ENCODE measurements around the gene RASSF1. TPM values are rescaled to one million over a fixed set of nuclear protein-coding genes. Genes with fewer than 3 reads are reported as not detected.

The RASSF1 gene
- total and polyA plus RNA-seq, 2 of the 13 experiments (the other 11 are each of a cell fraction or from before 2014, with no cell fraction given) = 10.2 to 27.5 TPM

DNA sequence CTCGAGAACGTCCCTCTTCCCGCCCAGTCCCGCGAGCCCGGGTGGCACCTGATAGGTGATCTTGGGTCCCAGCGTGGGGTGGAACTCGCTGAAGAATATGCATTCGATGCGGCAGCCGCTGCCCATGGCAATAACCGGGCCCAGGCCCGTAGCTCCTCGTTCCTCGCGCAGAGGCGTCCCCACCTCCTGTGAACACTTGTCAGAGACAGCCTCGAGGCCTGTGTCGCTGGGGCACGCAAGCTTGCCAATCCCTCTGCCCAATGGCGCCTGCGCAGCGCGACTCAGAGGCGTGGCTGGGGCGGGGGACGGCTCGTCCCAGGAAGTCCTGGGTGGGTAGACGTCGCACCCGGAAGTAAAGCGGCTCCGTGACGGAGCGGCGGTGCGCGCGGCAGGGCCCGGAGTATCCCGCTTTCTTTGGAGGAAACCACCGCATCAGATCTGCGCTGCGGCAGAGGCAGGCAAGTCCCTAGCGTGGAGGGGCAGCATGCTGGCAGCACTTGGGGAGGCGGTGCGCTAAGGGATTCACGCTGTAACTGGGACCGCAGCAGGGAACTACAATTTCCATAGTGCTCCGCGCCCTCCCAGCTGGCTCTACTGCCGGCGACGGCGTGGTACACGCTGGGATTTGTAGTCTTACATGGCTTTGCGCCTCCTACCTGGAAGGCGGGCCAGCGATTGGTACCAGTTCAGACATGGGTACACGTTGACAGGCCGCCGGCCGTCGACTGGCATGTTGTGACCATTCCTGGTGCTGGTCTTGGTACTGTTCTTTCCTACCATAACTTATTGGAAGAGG is 10.1 kb upstream of the RASSF1 start, which contains the start of the genes CYB561D2 and NPRL2 (continued):
- TF ChIP-seq, protein P1, sequence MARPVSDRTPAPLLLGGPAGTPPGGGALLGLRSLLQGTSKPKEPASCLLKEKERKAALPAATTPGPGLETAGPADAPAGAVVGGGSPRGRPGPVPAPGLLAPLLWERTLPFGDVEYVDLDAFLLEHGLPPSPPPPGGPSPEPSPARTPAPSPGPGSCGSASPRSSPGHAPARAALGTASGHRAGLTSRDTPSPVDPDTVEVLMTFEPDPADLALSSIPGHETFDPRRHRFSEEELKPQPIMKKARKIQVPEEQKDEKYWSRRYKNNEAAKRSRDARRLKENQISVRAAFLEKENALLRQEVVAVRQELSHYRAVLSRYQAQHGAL (CRISPR knock-in tag; IDR thresholded peaks at IDR 0.05; ENCODE audit: not compliant biosample characterization) = no peak
- TF ChIP-seq HMGA1 (CRISPR knock-in tag; conservative IDR thresholded peaks at IDR 0.05) = no peak
- peak; percentile 92 for TF ChIP-seq REL (CRISPR knock-in tag; conservative IDR thresholded peaks at IDR 0.05)
- TF ChIP-seq ZNF768 (CRISPR knock-in tag; IDR thresholded peaks at IDR 0.05) = peak; percentile 85
- 0 out of 2 replicates have a peak, but pooled peaks have one; percentile 47 for TF ChIP-seq SP140L (CRISPR knock-in tag; IDR thresholded peaks at IDR 0.05; ENCODE audit: borderline replicate concordance)
- TF ChIP-seq MIER3 (CRISPR knock-in tag; IDR thresholded peaks at IDR 0.05; ENCODE audit: borderline replicate concordance) = peak; percentile 48; the same call in 1 of the 2 replicates
- TF ChIP-seq SIN3A (IDR thresholded peaks at IDR 0.05; ENCODE audit: borderline replicate concordance, low read depth, low read length) = peak; percentile 60; the same call in 1 of the 2 replicates
- TF ChIP-seq, protein P2, sequence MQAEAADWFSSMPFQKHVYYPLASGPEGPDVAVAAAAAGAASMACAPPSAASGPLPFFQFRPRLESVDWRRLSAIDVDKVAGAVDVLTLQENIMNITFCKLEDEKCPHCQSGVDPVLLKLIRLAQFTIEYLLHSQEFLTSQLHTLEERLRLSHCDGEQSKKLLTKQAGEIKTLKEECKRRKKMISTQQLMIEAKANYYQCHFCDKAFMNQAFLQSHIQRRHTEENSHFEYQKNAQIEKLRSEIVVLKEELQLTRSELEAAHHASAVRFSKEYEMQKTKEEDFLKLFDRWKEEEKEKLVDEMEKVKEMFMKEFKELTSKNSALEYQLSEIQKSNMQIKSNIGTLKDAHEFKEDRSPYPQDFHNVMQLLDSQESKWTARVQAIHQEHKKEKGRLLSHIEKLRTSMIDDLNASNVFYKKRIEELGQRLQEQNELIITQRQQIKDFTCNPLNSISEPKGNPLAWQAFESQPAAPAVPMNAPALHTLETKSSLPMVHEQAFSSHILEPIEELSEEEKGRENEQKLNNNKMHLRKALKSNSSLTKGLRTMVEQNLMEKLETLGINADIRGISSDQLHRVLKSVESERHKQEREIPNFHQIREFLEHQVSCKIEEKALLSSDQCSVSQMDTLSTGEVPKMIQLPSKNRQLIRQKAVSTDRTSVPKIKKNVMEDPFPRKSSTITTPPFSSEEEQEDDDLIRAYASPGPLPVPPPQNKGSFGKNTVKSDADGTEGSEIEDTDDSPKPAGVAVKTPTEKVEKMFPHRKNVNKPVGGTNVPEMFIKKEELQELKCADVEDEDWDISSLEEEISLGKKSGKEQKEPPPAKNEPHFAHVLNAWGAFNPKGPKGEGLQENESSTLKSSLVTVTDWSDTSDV (CRISPR knock-in tag; IDR thresholded peaks at IDR 0.05) = peak; percentile 99; the same call in 1 of the 2 replicates
- TF ChIP-seq, protein P3, sequence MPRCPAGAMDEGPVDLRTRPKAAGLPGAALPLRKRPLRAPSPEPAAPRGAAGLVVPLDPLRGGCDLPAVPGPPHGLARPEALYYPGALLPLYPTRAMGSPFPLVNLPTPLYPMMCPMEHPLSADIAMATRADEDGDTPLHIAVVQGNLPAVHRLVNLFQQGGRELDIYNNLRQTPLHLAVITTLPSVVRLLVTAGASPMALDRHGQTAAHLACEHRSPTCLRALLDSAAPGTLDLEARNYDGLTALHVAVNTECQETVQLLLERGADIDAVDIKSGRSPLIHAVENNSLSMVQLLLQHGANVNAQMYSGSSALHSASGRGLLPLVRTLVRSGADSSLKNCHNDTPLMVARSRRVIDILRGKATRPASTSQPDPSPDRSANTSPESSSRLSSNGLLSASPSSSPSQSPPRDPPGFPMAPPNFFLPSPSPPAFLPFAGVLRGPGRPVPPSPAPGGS (CRISPR knock-in tag; IDR thresholded peaks at IDR 0.05) = peak; percentile 95
- TF ChIP-seq TGIF2 (CRISPR knock-in tag; IDR thresholded peaks at IDR 0.05) = peak; percentile 87
- peak; percentile 67 for TF ChIP-seq HDAC2 (CRISPR knock-in tag; IDR thresholded peaks at IDR 0.05)
- TF ChIP-seq ZNF225 (CRISPR knock-in tag; IDR thresholded peaks at IDR 0.05) = peak; percentile 92
- TF ChIP-seq IKZF1 (IDR thresholded peaks at IDR 0.05) = no peak
- TF ChIP-seq RBM22 (optimal IDR thresholded peaks at IDR 0.05; ENCODE audit: low read length) = no peak
- TF ChIP-seq ZNF296 (CRISPR knock-in tag; conservative IDR thresholded peaks at IDR 0.05) = peak; percentile 81; the same call in 1 of the 2 replicates
- no peak; the same call in 1 of the 2 replicates for TF ChIP-seq ZNF34 (CRISPR knock-in tag; IDR thresholded peaks at IDR 0.05; ENCODE audit: borderline replicate concordance)
- TF ChIP-seq, protein P4, sequence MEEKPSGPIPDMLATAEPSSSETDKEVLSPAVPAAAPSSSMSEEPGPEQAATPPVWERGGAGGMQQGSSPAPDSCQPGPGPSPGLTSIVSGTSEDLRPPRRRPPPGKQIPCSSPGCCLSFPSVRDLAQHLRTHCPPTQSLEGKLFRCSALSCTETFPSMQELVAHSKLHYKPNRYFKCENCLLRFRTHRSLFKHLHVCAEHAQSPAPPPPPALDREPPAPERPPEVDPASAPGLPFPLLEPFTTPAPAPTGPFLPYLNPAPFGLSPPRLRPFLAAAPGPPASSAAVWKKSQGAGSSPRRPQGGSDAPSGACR (CRISPR knock-in tag; IDR thresholded peaks at IDR 0.05) = peak; percentile 94
- no peak for TF ChIP-seq ZNF446 (CRISPR knock-in tag; IDR thresholded peaks at IDR 0.05)
- TF ChIP-seq MXD4 (CRISPR knock-in tag; IDR thresholded peaks at IDR 0.05) = peak; percentile 94
- TF ChIP-seq, protein P5, sequence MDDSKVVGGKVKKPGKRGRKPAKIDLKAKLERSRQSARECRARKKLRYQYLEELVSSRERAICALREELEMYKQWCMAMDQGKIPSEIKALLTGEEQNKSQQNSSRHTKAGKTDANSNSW (CRISPR knock-in tag; IDR thresholded peaks at IDR 0.05; ENCODE audit: borderline replicate concordance) = peak; percentile 91; the same call in 1 of the 2 replicates
- no peak for TF ChIP-seq U2AF1 (optimal IDR thresholded peaks at IDR 0.05; ENCODE audit: low read depth, low read length)
- peak; percentile 98 for TF ChIP-seq ZFP41 (CRISPR knock-in tag; IDR thresholded peaks at IDR 0.05; ENCODE audit: borderline replicate concordance)
